Activated naive CD4-positive, alpha-beta T cell (primary cell): ENCODE results near the gene TMEM222.

ENCODE experiments used
- DNase-seq, 4 experiments: peaks; one replicate each; lab custom pipeline; 2025; lab: John Stamatoyannopoulos, UW

Gene TMEM222

GRCh38 chr1:27342391-27342777 is 20.4 kb downstream of the TMEM222 start:
- DNase-seq, result peak in 1 of 4 experiments; percentile 16

- DNase-seq, result peak in 2 of 4 experiments; percentile 60 to 64
Observed at GRCh38 chr1:27342778-27343638, 21.0 kb downstream of the TMEM222 start.

GRCh38 chr1:27343639-27344025 is 21.7 kb downstream of the TMEM222 start:
- DNase-seq, result no peak

- no peak for DNase-seq
Observed at GRCh38 chr1:27345272-27345671, 23.3 kb downstream of the TMEM222 start.

- DNase-seq, result no peak
Observed at GRCh38 chr1:27346357-27346756, 24.4 kb downstream of the TMEM222 start.

GRCh38 chr1:27346991-27347624 is 25.1 kb downstream of the TMEM222 start:
- DNase-seq, result no peak

- DNase-seq, result peak in 1 of 4 experiments; percentile 38
Observed at GRCh38 chr1:27348861-27349783, 27.2 kb downstream of the TMEM222 start.

- no peak for DNase-seq
Observed at GRCh38 chr1:27349784-27350662, 28.1 kb downstream of the TMEM222 start.

- DNase-seq, result no peak
Observed at GRCh38 chr1:27350663-27351540, 28.9 kb downstream of the TMEM222 start.

GRCh38 chr1:27351541-27352107 is 29.7 kb downstream of the TMEM222 start:
- no peak for DNase-seq

GRCh38 chr1:27353166-27353565 is 31.2 kb downstream of the TMEM222 start:
- no peak for DNase-seq

- no peak for DNase-seq
Observed at GRCh38 chr1:27353629-27354028, 31.7 kb downstream of the TMEM222 start.

- no peak for DNase-seq
Observed at GRCh38 chr1:27355683-27356082, 33.7 kb downstream of the TMEM222 start.

GRCh38 chr1:27356277-27356618 is 34.3 kb downstream of the TMEM222 start:
- no peak for DNase-seq

GRCh38 chr1:27356619-27357280 is 34.8 kb downstream of the TMEM222 start:
- DNase-seq, result no peak

GRCh38 chr1:27357281-27358037 is 35.5 kb downstream of the TMEM222 start:
- peak; percentile 55 to 77 (median 70) for DNase-seq

- DNase-seq, result no peak
Observed at GRCh38 chr1:27358038-27358927, 36.3 kb downstream of the TMEM222 start.

GRCh38 chr1:27358928-27359313 is 37.0 kb downstream of the TMEM222 start:
- DNase-seq, result no peak
